ENCODE measurements around the gene RTL3.

DNA sequence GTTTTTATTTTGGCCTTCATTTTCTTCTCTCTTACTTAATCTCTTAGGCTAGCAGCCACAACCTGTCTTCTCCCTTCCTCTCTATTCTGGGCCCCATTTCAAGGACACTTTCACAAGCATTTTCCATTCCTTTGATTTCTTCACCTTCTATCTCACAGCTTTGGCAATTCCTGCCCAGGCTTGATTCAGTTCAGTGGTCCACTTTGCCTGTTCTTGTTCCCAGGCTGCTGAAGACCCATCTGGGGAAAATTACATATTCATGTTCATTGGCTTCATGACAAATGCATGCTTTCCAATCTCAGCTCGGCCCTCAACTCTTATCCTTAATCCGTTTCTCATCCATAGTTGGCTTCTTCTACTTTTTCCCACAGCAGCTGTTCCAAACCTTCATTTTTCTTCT is 49.7 kb upstream of the RTL3 start:
- TF ChIP-seq, protein P1, sequence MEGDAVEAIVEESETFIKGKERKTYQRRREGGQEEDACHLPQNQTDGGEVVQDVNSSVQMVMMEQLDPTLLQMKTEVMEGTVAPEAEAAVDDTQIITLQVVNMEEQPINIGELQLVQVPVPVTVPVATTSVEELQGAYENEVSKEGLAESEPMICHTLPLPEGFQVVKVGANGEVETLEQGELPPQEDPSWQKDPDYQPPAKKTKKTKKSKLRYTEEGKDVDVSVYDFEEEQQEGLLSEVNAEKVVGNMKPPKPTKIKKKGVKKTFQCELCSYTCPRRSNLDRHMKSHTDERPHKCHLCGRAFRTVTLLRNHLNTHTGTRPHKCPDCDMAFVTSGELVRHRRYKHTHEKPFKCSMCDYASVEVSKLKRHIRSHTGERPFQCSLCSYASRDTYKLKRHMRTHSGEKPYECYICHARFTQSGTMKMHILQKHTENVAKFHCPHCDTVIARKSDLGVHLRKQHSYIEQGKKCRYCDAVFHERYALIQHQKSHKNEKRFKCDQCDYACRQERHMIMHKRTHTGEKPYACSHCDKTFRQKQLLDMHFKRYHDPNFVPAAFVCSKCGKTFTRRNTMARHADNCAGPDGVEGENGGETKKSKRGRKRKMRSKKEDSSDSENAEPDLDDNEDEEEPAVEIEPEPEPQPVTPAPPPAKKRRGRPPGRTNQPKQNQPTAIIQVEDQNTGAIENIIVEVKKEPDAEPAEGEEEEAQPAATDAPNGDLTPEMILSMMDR (IDR thresholded peaks at IDR 0.05; ENCODE audit: poor library complexity) = no peak
- no peak for TF ChIP-seq EZH2phosphoT487 (IDR thresholded peaks at IDR 0.05; ENCODE audit: low read depth, severe bottlenecking, unreplicated experiment)

Measured in hepatocyte (in vitro differentiated cells).